H1 (cell line): Measurements from ENCODE around the gene EPHB1. TPM values are rescaled to one million over a fixed set of nuclear protein-coding genes. Genes with fewer than 3 reads are reported as not detected.

ENCODE experiments used
- ASH2L ChIP-seq: fragments of 200-600, 300-600 bp; sonication (generic); IDR thresholded peaks from one replicate; pipeline ENCODE4 v1.7.1; 2017; ENCODE audit warnings: low read length
- RBBP5 ChIP-seq: IDR thresholded peaks from 2 replicates; pipeline ENCODE4 v1.7.1; 2012; ENCODE audit warnings: low read depth, mild to moderate bottlenecking, inconsistent platforms, low read length, moderate library complexity, borderline replicate concordance
- polyA plus RNA-seq, 7 experiments: library from polyadenylated mRNA; depleted of rRNA in 3 of 7; stranded (reverse) in 5 of 7; unstranded in 2 of 7; fragments of >200 nt in 5 of 7; fragments of 200-250 nt in 2 of 7; gene quantifications; 1 replicate in 5 of 7; 2 replicates in 1 of 7; 4 replicates in 1 of 7; pipeline versions ENCODE4 v1.2.1 to v1.2.3, GENCODE V29; 2011 to 2013; ENCODE audit warnings: missing spikeins in 2 of 7, mixed read lengths in 2 of 7
- total RNA-seq: library from RNA; stranded (reverse); fragmentation: NEBNext Ultra II Directional; extraction: Animal tissue kit (Norgen Biotek cat#: 25700); gene quantifications from 2 replicates; pipeline ENCODE4 v1.2.1, GENCODE V29; 2021

Gene EPHB1
- total and polyA plus RNA-seq, 2 of the 8 experiments (the other 6 are each of a cell fraction or from before 2014, with no cell fraction given): 3.5 to 5.9 TPM

DNA sequence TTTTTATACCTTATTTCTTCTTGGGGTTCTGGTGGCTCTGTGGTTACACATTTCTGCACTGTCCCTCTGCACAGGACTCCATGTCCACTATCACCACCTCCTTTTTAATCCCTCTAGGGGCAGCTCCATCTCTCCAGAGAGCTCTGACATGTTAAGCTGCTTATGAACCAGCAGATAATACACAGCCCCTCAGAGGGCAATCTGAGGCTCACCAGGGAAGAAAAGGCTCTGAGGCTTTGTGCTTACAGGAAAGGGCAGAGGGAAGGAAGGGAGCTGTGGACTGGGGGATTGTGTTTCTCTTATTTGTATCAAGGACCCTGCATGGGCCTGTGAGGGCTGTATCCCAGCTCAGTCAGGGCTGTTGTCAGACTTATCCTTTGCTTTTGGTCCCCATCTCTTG lies 164.5 kb downstream of the EPHB1 start (continued):
- TF ChIP-seq RBBP5 (no peak), ASH2L (no peak)
- TF ChIP-seq, all 59 proteins: peak for 0
